Measurements from ENCODE around the gene DCLK1. TPM values are rescaled to one million over a fixed set of nuclear protein-coding genes. Genes with fewer than 3 reads are reported as not detected.

Gene DCLK1
- total RNA-seq, 1 experiment from 2014 or later, result not detected

- BruUV-seq (replicated peaks), result no TSS peak
- no peaks in the 10 kb centered on the region for H3K9me3 Mint-ChIP-seq (ENCODE audit: unreplicated experiment)
- H3K27me3 Mint-ChIP-seq (ENCODE audit: insufficient read depth, unreplicated experiment), result peaks cover 14% of the 10 kb centered on the region
These were observed 213.1 kb downstream of the DCLK1 start for GRCh38 chr13:35917942-35918645.

GRCh38 chr13:35917252-35917941, 213.8 kb downstream of the DCLK1 start:
- BruUV-seq (replicated peaks), result no TSS peak
- H3K4me1 Mint-ChIP-seq (ENCODE audit: low read depth, unreplicated experiment), result no peaks in the 10 kb centered on the region
- H3K27ac Mint-ChIP-seq (ENCODE audit: unreplicated experiment), result no peak overlapping the region
- H3K9me3 Mint-ChIP-seq (ENCODE audit: unreplicated experiment), result no peaks in the 10 kb centered on the region
- peaks cover 14% of the 10 kb centered on the region for H3K27me3 Mint-ChIP-seq (ENCODE audit: insufficient read depth, unreplicated experiment)
- no peak for TF ChIP-seq CTCF (IDR thresholded peaks at IDR 0.05; ENCODE audit: insufficient read depth in 1 of 2, low read depth in 1 of 2, low read length in 1 of 2, severe bottlenecking in 1 of 2, unreplicated experiment in 1 of 2)
- ChIA-PET CTCF (no interaction called here), POLR2A (no interaction called here)
- Histone ChIP-seq H3K4me3 (ENCODE audit: low read depth, low read length) (no peak overlapping the region), H3K4me1 (no peaks in the 10 kb centered on the region), H3K36me3 (ENCODE audit: control insufficient read depth, insufficient read depth, low read length) (no peaks in the 10 kb centered on the region), H3K27me3 (replicated peaks; ENCODE audit: control insufficient read depth, insufficient read depth, low read length) (no peaks in the 10 kb centered on the region), H3K9me3 (no peaks in the 10 kb centered on the region)
- no peak for DNase-seq
- no peaks in the 10 kb centered on the region for H3K36me3 Mint-ChIP-seq (ENCODE audit: insufficient read depth, unreplicated experiment)
- intact Hi-C loops (cut with micrococcal nuclease; ENCODE audit: unreplicated experiment), result no loop called here
- no peak overlapping the region for H3K4me3 Mint-ChIP-seq (ENCODE audit: unreplicated experiment)

More at GRCh38 chr13:35917942-35918645, 213.1 kb downstream of the DCLK1 start:
- no peak overlapping the region for H3K4me3 Mint-ChIP-seq (ENCODE audit: unreplicated experiment)
- no peaks in the 10 kb centered on the region for H3K36me3 Mint-ChIP-seq (ENCODE audit: insufficient read depth, unreplicated experiment)
- no peak overlapping the region for H3K27ac Mint-ChIP-seq (ENCODE audit: unreplicated experiment)
- no peaks in the 10 kb centered on the region for H3K4me1 Mint-ChIP-seq (ENCODE audit: low read depth, unreplicated experiment)
- intact Hi-C loops (cut with micrococcal nuclease; ENCODE audit: unreplicated experiment), result no loop called here
- H3K36me3 ChIP-seq (ENCODE audit: control insufficient read depth, insufficient read depth, low read length), result no peaks in the 10 kb centered on the region
- CTCF ChIA-PET, result no interaction called here
- H3K4me1 ChIP-seq, result no peaks in the 10 kb centered on the region
- no peak overlapping the region for H3K4me3 ChIP-seq (ENCODE audit: low read depth, low read length)
- DNase-seq, result no peak
- H3K27me3 ChIP-seq (replicated peaks; ENCODE audit: control insufficient read depth, insufficient read depth, low read length), result no peaks in the 10 kb centered on the region
- H3K9me3 ChIP-seq, result no peaks in the 10 kb centered on the region
- POLR2A ChIA-PET, result no interaction called here
- no peak for TF ChIP-seq CTCF (IDR thresholded peaks at IDR 0.05; ENCODE audit: insufficient read depth in 1 of 2, low read depth in 1 of 2, low read length in 1 of 2, severe bottlenecking in 1 of 2, unreplicated experiment in 1 of 2)

GRCh38 chr13:35916146-35916545, 215.0 kb downstream of the DCLK1 start:
- Histone ChIP-seq H3K9me3 (no peaks in the 10 kb centered on the region), H3K4me1 (no peaks in the 10 kb centered on the region), H3K4me3 (ENCODE audit: low read depth, low read length) (no peak overlapping the region), H3K36me3 (ENCODE audit: control insufficient read depth, insufficient read depth, low read length) (no peaks in the 10 kb centered on the region), H3K27me3 (replicated peaks; ENCODE audit: control insufficient read depth, insufficient read depth, low read length) (no peaks in the 10 kb centered on the region)
- DNase-seq, result no peak
- no peak overlapping the region for H3K4me3 Mint-ChIP-seq (ENCODE audit: unreplicated experiment)
- no peak overlapping the region for H3K27ac Mint-ChIP-seq (ENCODE audit: unreplicated experiment)
- ChIA-PET POLR2A (no interaction called here), CTCF (no interaction called here)
- H3K36me3 Mint-ChIP-seq (ENCODE audit: insufficient read depth, unreplicated experiment), result no peaks in the 10 kb centered on the region
- intact Hi-C loops (cut with micrococcal nuclease; ENCODE audit: unreplicated experiment), result no loop called here
- no peaks in the 10 kb centered on the region for H3K4me1 Mint-ChIP-seq (ENCODE audit: low read depth, unreplicated experiment)
- no peaks in the 10 kb centered on the region for H3K9me3 Mint-ChIP-seq (ENCODE audit: unreplicated experiment)
- TF ChIP-seq CTCF (IDR thresholded peaks at IDR 0.05; ENCODE audit: insufficient read depth in 1 of 2, low read depth in 1 of 2, low read length in 1 of 2, severe bottlenecking in 1 of 2, unreplicated experiment in 1 of 2), result no peak
- BruUV-seq (replicated peaks), result no TSS peak
- H3K27me3 Mint-ChIP-seq (ENCODE audit: insufficient read depth, unreplicated experiment), result peaks cover 9% of the 10 kb centered on the region
